Ishikawa (cell line): Measurements from ENCODE around the gene LINGO4.

Source experiments
- CEBPB ChIP-seq: IDR thresholded peaks from 2 replicates; pipeline ENCODE4 v1.6.1; 2012
- CREB1 ChIP-seq: IDR thresholded peaks from 2 replicates; pipeline ENCODE4 v1.6.1; 2012; ENCODE audit warnings: low read depth
- EGR1 ChIP-seq: IDR thresholded peaks from 2 replicates; pipeline ENCODE4 v1.6.1; 2012
- EP300 ChIP-seq: IDR thresholded peaks from 2 replicates; pipeline ENCODE4 v1.6.1; 2012; ENCODE audit warnings: borderline replicate concordance
- FOXM1 ChIP-seq: IDR thresholded peaks from 2 replicates; pipeline ENCODE4 v1.6.1; 2012; ENCODE audit warnings: low read depth, borderline replicate concordance
- MAX ChIP-seq: IDR thresholded peaks from 2 replicates; pipeline ENCODE4 v1.6.1; 2012
- NFIC ChIP-seq: IDR thresholded peaks from 2 replicates; pipeline ENCODE4 v1.6.1; 2012
- RAD21 ChIP-seq: IDR thresholded peaks from 2 replicates; pipeline ENCODE4 v1.6.1; 2012; ENCODE audit warnings: low read depth
- REST ChIP-seq: IDR thresholded peaks from 2 replicates; pipeline ENCODE4 v1.6.1; 2012; ENCODE audit warnings: low read depth, mild to moderate bottlenecking
- TAF1 ChIP-seq: IDR thresholded peaks from 2 replicates; pipeline ENCODE4 v1.6.1; 2012; ENCODE audit warnings: low read depth, mild to moderate bottlenecking
- TCF12 ChIP-seq: IDR thresholded peaks from 2 replicates; pipeline ENCODE4 v1.6.1; 2012; ENCODE audit warnings: low read depth
- TEAD4 ChIP-seq: IDR thresholded peaks from 2 replicates; pipeline ENCODE4 v1.6.1; 2012
- USF1 ChIP-seq: IDR thresholded peaks from 2 replicates; pipeline ENCODE4 v1.6.1; 2012
- YY1 ChIP-seq: IDR thresholded peaks from 2 replicates; pipeline ENCODE4 v1.6.1; 2012; ENCODE audit warnings: low read depth
- ZBTB7A ChIP-seq: IDR thresholded peaks from 2 replicates; pipeline ENCODE4 v1.6.1; 2012; ENCODE audit warnings: low read depth

LINGO4 gene

GRCh38 chr1:151787689-151788088 lies 17.5 kb downstream of the LINGO4 start:
- TF ChIP-seq FOXM1 (no peak), EGR1 (no peak), TCF12 (no peak), YY1 (no peak), USF1 (no peak), CEBPB (no peak), MAX (no peak), TEAD4 (no peak), NFIC (no peak), CREB1 (no peak), REST (no peak), ZBTB7A (no peak)

- TF ChIP-seq CREB1: no peak
Measured at GRCh38 chr1:151783796-151784195, 21.4 kb downstream of the LINGO4 start.

- TF ChIP-seq USF1 (no peak), REST (no peak), TAF1 (no peak), NFIC (no peak), TEAD4 (no peak), EGR1 (no peak), EP300 (no peak), YY1 (no peak), ZBTB7A (no peak), RAD21 (no peak), CEBPB (no peak), FOXM1 (no peak), TCF12 (no peak), CREB1 (no peak), MAX (no peak)
Measured at GRCh38 chr1:151782741-151783140, 22.5 kb downstream of the LINGO4 start.

- TF ChIP-seq CEBPB (no peak), TAF1 (no peak), EP300 (no peak), REST (no peak), FOXM1 (no peak), USF1 (no peak)
Measured at GRCh38 chr1:151779852-151780251, 25.4 kb downstream of the LINGO4 start.

- TF ChIP-seq TCF12 (no peak), CEBPB (no peak), USF1 (no peak), ZBTB7A (no peak), FOXM1 (no peak), MAX (no peak), RAD21 (no peak), TAF1 (no peak), EP300 (no peak), NFIC (no peak), REST (no peak), YY1 (no peak)
Measured at GRCh38 chr1:151777317-151777716, 27.9 kb downstream of the LINGO4 start.
